Left lung (tissue), 10 donors: Measurements from ENCODE around the gene OR51V1. TPM values are rescaled to one million over a fixed set of nuclear protein-coding genes. Genes with fewer than 3 reads are reported as not detected.

Source experiments
- ATAC-seq: fragments of 200-7000 bp; cut with Tn5 transposase; one replicate; pipeline ENCODE4 v1.9.1; 2020; ENCODE audit warnings: moderate library complexity
- DNase-seq, 4 donors: peaks; one replicate each; pipeline ENCODE4 v3.0.0-alpha.2; 2013 to 2020
- H3K27ac ChIP-seq, 2 donors: fragments of 200-600 bp; sonication (generic) in 1 of 2; one replicate each; pipeline versions ENCODE4 v1.5.0 to v1.8.0; 2020 to 2021
- H3K27me3 ChIP-seq, 2 donors: fragments of 200-600 bp; sonication (generic) in 1 of 2; one replicate each; pipeline versions ENCODE4 v1.5.0 to v1.8.0; 2020 to 2021
- H3K36me3 ChIP-seq, 2 donors: fragments of 200-600 bp; sonication (generic) in 1 of 2; one replicate each; pipeline versions ENCODE4 v1.5.0 to v1.8.0; 2020 to 2021
- H3K4me1 ChIP-seq, 2 donors: fragments of 200-600 bp; one replicate each; pipeline ENCODE4 v1.8.0; 2021
- H3K4me3 ChIP-seq, 2 donors: fragments of 200-600 bp; sonication (generic) in 1 of 2; one replicate each; pipeline versions ENCODE4 v1.5.0 to v1.8.0; 2020 to 2021; ENCODE audit warnings: mild to moderate bottlenecking in 1 of 2
- H3K9me3 ChIP-seq, 2 donors: fragments of 200-600 bp; sonication (generic) in 1 of 2; one replicate each; pipeline versions ENCODE4 v1.5.0 to v1.8.0; 2020 to 2021
- CTCF ChIP-seq, 2 donors: fragments of 200-600 bp; sonication (generic) in 1 of 2; IDR thresholded peaks; one replicate each; pipeline versions ENCODE4 v1.5.0 to v1.8.0; 2021; ENCODE audit warnings: antibody characterized with exemption in 2 of 2
- intact Hi-C, 2 donors: fragments of 100-400 bp; cut with DNase I; formaldehyde crosslinking; loops; one replicate each; pipeline versions ENCODE4 v1.11.2 to v1.14.2; 2022
- polyA plus RNA-seq, 6 donors: library from polyadenylated mRNA; unstranded; fragments of 120-200 nt; gene quantifications; one replicate each; pipeline ENCODE4 v1.2.1, GENCODE V29; 2013; ENCODE audit not compliant: insufficient read length in 6 of 6
- total RNA-seq, 2 donors: library from RNA; stranded (reverse); fragmentation: NEBNext Ultra II Directional; extraction: Animal tissue kit (Norgen Biotek cat#: 25700); gene quantifications; one replicate each; pipeline ENCODE4 v1.2.1, GENCODE V29; 2021
- donor health status: DM: no; HTN: yes; CAD: no.
- donor health status: DM: no; HTN: no; CAD: no.

Gene OR51V1
- total and polyA plus RNA-seq, 8 donors = not detected

GRCh38 chr11:5234381-5234834 is 33.9 kb upstream of the OR51V1 start, which contains the start of gene HBD:
Gene HBD (minus strand): TSS chr11:5234483. CDS start chr11:5234433, 50 bp downstream.
- intact Hi-C loops = no loop called here
- no peaks in the 10 kb centered on the region for H3K36me3 ChIP-seq
- H3K27me3 ChIP-seq = no peaks in the 10 kb centered on the region
- H3K27ac ChIP-seq = no peak within 1 kb of the TSS
- DNase-seq = no peak
- no peak for ATAC-seq
- TF ChIP-seq CTCF (IDR thresholded peaks at IDR 0.05) = no peak
- no peaks in the 10 kb centered on the region for H3K9me3 ChIP-seq
- H3K4me1 ChIP-seq = no peaks in the 10 kb centered on the region
- H3K4me3 ChIP-seq = no peak within 1 kb of the TSS

GRCh38 chr11:5233307-5233706 is 32.8 kb upstream of the OR51V1 start:
- TF ChIP-seq CTCF (IDR thresholded peaks at IDR 0.05) = no peak
- no peak for ATAC-seq
- Histone ChIP-seq H3K4me3 (no peak overlapping the region), H3K27ac (no peak overlapping the region), H3K27me3 (no peaks in the 10 kb centered on the region), H3K36me3 (no peaks in the 10 kb centered on the region), H3K9me3 (no peaks in the 10 kb centered on the region), H3K4me1 (no peaks in the 10 kb centered on the region)
- DNase-seq = no peak
- intact Hi-C loops = no loop called here

- H3K36me3 ChIP-seq = no peaks in the 10 kb centered on the region
- DNase-seq (no peak), ATAC-seq (no peak)
- no peak overlapping the region for H3K4me3 ChIP-seq
- intact Hi-C loops = no loop called here
- no peaks in the 10 kb centered on the region for H3K9me3 ChIP-seq
- no peaks in the 10 kb centered on the region for H3K4me1 ChIP-seq
- H3K27me3 ChIP-seq = no peaks in the 10 kb centered on the region
- H3K27ac ChIP-seq = no peak overlapping the region
- no peak for TF ChIP-seq CTCF (IDR thresholded peaks at IDR 0.05)
Observed at GRCh38 chr11:5232821-5233220, 32.3 kb upstream of the OR51V1 start.

GRCh38 chr11:5232176-5232575 is 31.7 kb upstream of the OR51V1 start:
- Histone ChIP-seq H3K27me3 (no peaks in the 10 kb centered on the region), H3K4me1 (no peaks in the 10 kb centered on the region), H3K27ac (no peak overlapping the region), H3K9me3 (no peaks in the 10 kb centered on the region), H3K4me3 (no peak overlapping the region), H3K36me3 (no peaks in the 10 kb centered on the region)
- no peak for ATAC-seq
- no peak for DNase-seq
- TF ChIP-seq CTCF (IDR thresholded peaks at IDR 0.05) = no peak
- intact Hi-C loops = no loop called here

GRCh38 chr11:5231111-5231510 is 30.6 kb upstream of the OR51V1 start:
- no peaks in the 10 kb centered on the region for H3K27me3 ChIP-seq
- ATAC-seq = no peak
- H3K36me3 ChIP-seq = no peaks in the 10 kb centered on the region
- DNase-seq = no peak
- intact Hi-C loops = no loop called here
- TF ChIP-seq CTCF (IDR thresholded peaks at IDR 0.05) = no peak
- no peak overlapping the region for H3K4me3 ChIP-seq
- no peak overlapping the region for H3K27ac ChIP-seq
- H3K4me1 ChIP-seq = no peaks in the 10 kb centered on the region
- no peaks in the 10 kb centered on the region for H3K9me3 ChIP-seq
